ENCODE measurements around the gene RNF212B.
A peak's percentile ranks its signal among the peaks of the same experiment; 100 is the strongest.
"Not testable (repeated sequence)": the region's sequence is repeated elsewhere in the genome, so short reads cannot be mapped to it uniquely, and the experiment has no call there.

RNF212B gene

GRCh38 chr14:23207146-23207540, 30.6 kb upstream of the RNF212B start:
- no peak for TF ChIP-seq CTCF (conservative IDR thresholded peaks at IDR 0.05; ENCODE audit: low read depth, low read length)
- DNase-seq (ENCODE audit: low read depth), result no peak
- no peak overlapping the region for H3K4me3 ChIP-seq (ENCODE audit: low read depth, low read length)

- no peak overlapping the region for H3K4me3 ChIP-seq (ENCODE audit: low read depth, low read length)
- no peak for DNase-seq (ENCODE audit: low read depth)
- no peak for TF ChIP-seq CTCF (conservative IDR thresholded peaks at IDR 0.05; ENCODE audit: low read depth, low read length)
Observed at GRCh38 chr14:23208324-23208723, 29.4 kb upstream of the RNF212B start.

GRCh38 chr14:23209651-23210423, 27.9 kb upstream of the RNF212B start:
- H3K4me3 ChIP-seq (ENCODE audit: low read depth, low read length), result no peak overlapping the region
- DNase-seq (ENCODE audit: low read depth), result peak; percentile 80
- no peak for TF ChIP-seq CTCF (conservative IDR thresholded peaks at IDR 0.05; ENCODE audit: low read depth, low read length)

GRCh38 chr14:23215421-23215820, 22.3 kb upstream of the RNF212B start:
- H3K4me3 ChIP-seq (ENCODE audit: low read depth, low read length), result no peak overlapping the region
- DNase-seq (ENCODE audit: low read depth), result no peak
- no peak for TF ChIP-seq CTCF (conservative IDR thresholded peaks at IDR 0.05; ENCODE audit: low read depth, low read length)

GRCh38 chr14:23217032-23218020, 20.4 kb upstream of the RNF212B start:
- no peak for DNase-seq (ENCODE audit: low read depth)
- no peak for TF ChIP-seq CTCF (conservative IDR thresholded peaks at IDR 0.05; ENCODE audit: low read depth, low read length)
- no peak overlapping the region for H3K4me3 ChIP-seq (ENCODE audit: low read depth, low read length)

- DNase-seq (ENCODE audit: low read depth), result no peak
- no peak overlapping the region for H3K4me3 ChIP-seq (ENCODE audit: low read depth, low read length)
- TF ChIP-seq CTCF (conservative IDR thresholded peaks at IDR 0.05; ENCODE audit: low read depth, low read length), result no peak
Observed at GRCh38 chr14:23219075-23219474, 18.7 kb upstream of the RNF212B start.

- DNase-seq (ENCODE audit: low read depth); H3K4me3 ChIP-seq (ENCODE audit: low read depth, low read length): not testable (repeated sequence)
Observed at GRCh38 chr14:23224958-23225357, 12.8 kb upstream of the RNF212B start.
